SK-N-SH treated with all-trans-retinoic acid at 6 μM for 48 hours (cell line): ENCODE data around the gene ALLC.

Experiments used
- ARNTL ChIP-seq: fragments of 450-650 bp; formaldehyde crosslinking; IDR thresholded peaks from 2 replicates; pipeline ENCODE4 v1.5.0; 2020; ENCODE audit warnings: low read depth, mild to moderate bottlenecking, moderate library complexity, borderline replicate concordance
- GLIS3 ChIP-seq: fragments of 250-450 bp; sonication (Bioruptor Pico); IDR thresholded peaks from 2 replicates; pipeline ENCODE4 v1.5.0; 2020; ENCODE audit warnings: mild to moderate bottlenecking, moderate library complexity
- OSR1 ChIP-seq: fragments of 250-450 bp; sonication (Bioruptor Pico); IDR thresholded peaks from 2 replicates; pipeline ENCODE4 v1.8.0; 2022; ENCODE audit warnings: moderate library complexity, mild to moderate bottlenecking, inconsistent platforms
- PATZ1 ChIP-seq: fragments of 250-450 bp; sonication (Bioruptor Pico); IDR thresholded peaks from 2 replicates; pipeline ENCODE4 v1.8.0; 2020; ENCODE audit warnings: mild to moderate bottlenecking, moderate library complexity, borderline replicate concordance
- POU6F1 ChIP-seq: fragments of 250-450 bp; sonication (Bioruptor Pico); IDR thresholded peaks from 2 replicates; pipeline ENCODE4 v1.8.0; 2021; ENCODE audit warnings: low read depth, mild to moderate bottlenecking, moderate library complexity, borderline replicate concordance
- TOX ChIP-seq: fragments of 250-450 bp; sonication (Bioruptor Pico); IDR thresholded peaks from 2 replicates; pipeline ENCODE4 v1.8.0; 2021; ENCODE audit warnings: mild to moderate bottlenecking, moderate library complexity, borderline replicate concordance
- ZC3H10 ChIP-seq: fragments of 250-450 bp; sonication (Bioruptor Pico); IDR thresholded peaks from 2 replicates; pipeline ENCODE4 v1.5.1; 2021; ENCODE audit warnings: mild to moderate bottlenecking, moderate library complexity
- ZFP3 ChIP-seq: fragments of 250-450 bp; sonication (Bioruptor Pico); IDR thresholded peaks from 2 replicates; pipeline ENCODE4 v1.5.0; 2020; ENCODE audit warnings: mild to moderate bottlenecking, moderate library complexity
- ZFP30 ChIP-seq: fragments of 450-650 bp; formaldehyde crosslinking; IDR thresholded peaks from 2 replicates; pipeline ENCODE4 v1.5.0; 2022; ENCODE audit warnings: mild to moderate bottlenecking, moderate library complexity

GRCh38 chr2:3617198-3617890 lies 40.7 kb upstream of the ALLC start:
- no peak for TF ChIP-seq TOX (CRISPR knock-in tag)
- TF ChIP-seq PATZ1 (CRISPR knock-in tag), result no peak
- TF ChIP-seq OSR1 (CRISPR knock-in tag), result no peak
- no peak for TF ChIP-seq ZC3H10
- no peak for TF ChIP-seq ZFP3 (CRISPR knock-in tag)
- no peak for TF ChIP-seq ARNTL (CRISPR knock-in tag)
- TF ChIP-seq ZFP30, result no peak
- no peak for TF ChIP-seq POU6F1 (CRISPR knock-in tag)
- no peak for TF ChIP-seq GLIS3 (CRISPR knock-in tag)
